DMS79 (cell line): ENCODE measurements around the gene EDIL3.

ENCODE experiments used
- DNase-seq: peaks from one replicate; lab custom pipeline; 2025; lab: John Stamatoyannopoulos, UW

Gene EDIL3

GRCh38 chr5:83964271-83964670, 420.4 kb downstream of the EDIL3 start:
- DNase-seq, result no peak

DNA sequence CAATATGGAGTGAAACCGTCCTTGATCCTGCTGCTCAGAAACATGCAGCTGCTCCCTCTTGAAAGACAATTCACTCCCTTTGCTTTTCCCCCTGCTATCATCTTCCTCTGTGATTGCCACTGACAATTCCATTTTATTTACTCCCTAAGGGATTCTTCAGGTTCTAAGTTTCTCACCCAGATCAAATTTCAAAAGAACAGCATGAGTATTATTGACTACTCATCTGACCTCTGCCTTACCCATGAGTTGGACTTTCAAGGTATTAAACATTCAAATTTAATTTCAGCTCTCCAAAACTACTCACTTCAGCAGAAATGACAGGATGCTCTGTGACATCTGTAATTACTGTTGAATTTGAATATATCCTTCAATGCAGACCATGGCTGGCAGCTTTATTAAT, 427.5 kb downstream of the EDIL3 start:
- no peak for DNase-seq

DNA sequence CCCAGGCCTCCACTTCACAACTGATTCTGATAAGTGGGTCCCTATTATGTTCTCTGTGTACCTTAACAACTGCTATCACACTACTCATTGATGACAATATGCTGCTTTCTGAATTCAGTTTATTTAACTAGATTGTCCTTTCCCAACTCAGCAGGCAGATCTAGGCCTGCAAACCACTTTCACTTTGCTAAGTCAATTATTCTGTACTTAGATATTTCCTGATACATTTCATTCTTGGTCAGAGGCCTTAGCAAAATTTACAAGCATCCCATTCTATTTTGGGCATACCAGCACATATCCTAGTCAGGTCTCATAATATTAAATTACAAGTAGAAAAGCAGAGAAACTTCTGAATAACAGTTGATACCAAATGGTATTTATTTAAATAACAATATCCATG, 428.3 kb downstream of the EDIL3 start:
- DNase-seq, result no peak

DNA sequence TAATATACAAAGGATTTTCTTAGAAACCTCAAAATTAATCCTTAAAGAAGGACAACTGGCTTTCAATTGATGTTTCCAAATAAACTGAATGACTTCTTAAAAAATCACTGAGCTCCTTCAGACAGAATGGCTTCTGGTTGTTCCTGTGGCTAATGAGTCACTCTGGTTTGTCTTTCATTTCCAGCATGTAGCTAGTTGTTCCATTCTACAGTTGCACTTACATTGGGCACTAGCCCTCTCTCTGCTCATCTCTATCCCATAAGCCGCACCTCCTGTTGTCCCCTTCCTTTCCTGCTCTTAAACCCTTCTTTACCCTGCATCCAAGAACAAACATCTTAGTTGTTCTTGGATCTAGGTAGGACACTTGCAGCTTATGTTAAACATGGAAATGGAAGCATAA, 428.8 kb downstream of the EDIL3 start:
- no peak for DNase-seq

GRCh38 chr5:83947763-83948162, 436.9 kb downstream of the EDIL3 start:
- no peak for DNase-seq

GRCh38 chr5:83946516-83946915, 438.2 kb downstream of the EDIL3 start:
- DNase-seq, result no peak

DNA sequence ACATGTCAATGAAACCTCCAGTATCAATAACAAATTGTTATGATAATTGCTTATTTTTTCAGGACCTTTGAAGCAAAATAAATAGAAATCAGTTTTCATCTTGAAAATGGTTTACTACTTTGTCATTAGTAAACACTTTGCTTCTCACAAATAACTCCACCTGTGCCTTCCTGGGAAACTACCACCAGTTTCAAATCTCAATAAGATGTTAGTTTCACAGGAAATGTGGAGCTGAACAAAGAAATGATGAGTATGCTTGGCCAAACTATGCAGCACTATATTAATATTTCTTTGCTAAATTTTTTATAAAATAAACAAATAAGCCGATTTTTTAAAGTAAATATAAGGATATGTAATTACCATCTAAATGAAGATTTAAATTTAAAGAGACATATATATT, 442.5 kb downstream of the EDIL3 start:
- DNase-seq, result no peak

- no peak for DNase-seq
Measured at GRCh38 chr5:83937837-83938236, 446.8 kb downstream of the EDIL3 start.

GRCh38 chr5:83931969-83932368, 452.7 kb downstream of the EDIL3 start:
- DNase-seq, result no peak

- no peak for DNase-seq
Measured at GRCh38 chr5:83927140-83927733, 457.4 kb downstream of the EDIL3 start.

DNA sequence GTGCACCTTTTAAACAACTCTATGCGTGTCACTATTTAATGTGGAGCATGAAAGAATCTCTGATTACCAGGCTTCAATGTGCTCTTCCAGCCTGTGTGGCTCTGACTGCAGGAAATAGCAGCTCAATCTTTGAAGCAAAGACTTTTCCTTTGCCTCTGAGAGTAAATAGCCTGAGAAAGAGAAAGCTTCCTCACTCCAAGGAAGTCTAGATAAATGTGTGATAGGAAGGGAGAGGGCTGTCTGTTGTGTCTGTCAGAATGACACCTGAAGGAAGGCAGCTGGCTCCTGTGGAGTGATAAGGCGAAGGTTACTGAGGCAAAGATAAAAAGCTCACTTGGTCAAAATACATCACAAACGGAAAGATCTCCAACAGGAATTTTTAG, 458.7 kb downstream of the EDIL3 start:
- DNase-seq, result no peak

DNA sequence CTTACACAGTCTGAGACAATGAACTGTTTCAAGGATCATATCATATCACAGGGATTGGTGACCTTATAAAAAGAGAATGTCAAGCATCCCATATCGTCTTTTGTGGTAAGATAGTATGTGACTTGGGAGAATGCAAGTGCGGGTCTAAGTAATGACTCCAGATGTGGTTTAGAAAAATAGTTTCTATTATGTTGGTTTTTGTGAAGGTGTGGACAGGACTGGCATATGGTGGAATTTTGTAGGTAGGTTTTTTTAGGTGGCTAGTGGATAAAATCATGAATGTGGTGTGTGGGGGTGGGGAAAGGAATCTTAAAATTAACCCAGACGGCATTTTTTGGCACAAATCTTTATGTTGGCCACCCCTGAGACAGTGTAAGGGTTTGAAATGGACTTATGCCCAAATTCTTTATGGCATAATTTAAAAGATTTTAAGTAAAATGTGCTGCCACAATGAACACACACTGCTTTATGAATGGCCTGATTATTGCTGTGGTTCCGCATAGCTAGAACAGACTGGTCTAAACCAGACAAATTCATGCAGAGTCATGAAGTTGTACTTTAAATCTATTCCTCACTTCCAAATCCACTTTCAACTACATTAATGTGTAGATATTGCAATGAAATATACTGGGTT, 459.2 kb downstream of the EDIL3 start:
- no peak for DNase-seq

- no peak for DNase-seq
Measured at GRCh38 chr5:83924891-83925290, 459.8 kb downstream of the EDIL3 start.

GRCh38 chr5:83924171-83924570, 460.5 kb downstream of the EDIL3 start:
- no peak for DNase-seq

DNA sequence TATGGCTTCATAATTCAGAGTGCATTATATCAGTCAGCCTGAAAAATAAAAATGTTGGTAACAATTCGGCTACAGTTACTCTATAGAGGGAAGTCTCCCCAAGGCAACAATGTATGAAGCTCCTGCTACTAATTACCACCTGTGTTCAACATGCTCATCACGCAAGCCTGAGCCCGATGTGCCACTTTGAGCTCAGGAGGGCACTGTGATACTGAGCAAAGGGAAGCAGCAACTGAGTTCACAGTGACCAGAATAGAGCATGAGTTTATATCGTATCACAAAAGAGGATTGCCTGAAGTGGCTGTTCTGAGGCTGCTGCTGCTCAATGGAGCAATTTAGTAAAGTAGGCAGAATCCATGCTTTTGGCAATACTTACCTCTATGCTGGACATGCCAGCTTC, 462.0 kb downstream of the EDIL3 start:
- no peak for DNase-seq

GRCh38 chr5:83921666-83922193, 462.9 kb downstream of the EDIL3 start:
- no peak for DNase-seq

GRCh38 chr5:83919071-83920041, 465.3 kb downstream of the EDIL3 start:
- no peak for DNase-seq

DNA sequence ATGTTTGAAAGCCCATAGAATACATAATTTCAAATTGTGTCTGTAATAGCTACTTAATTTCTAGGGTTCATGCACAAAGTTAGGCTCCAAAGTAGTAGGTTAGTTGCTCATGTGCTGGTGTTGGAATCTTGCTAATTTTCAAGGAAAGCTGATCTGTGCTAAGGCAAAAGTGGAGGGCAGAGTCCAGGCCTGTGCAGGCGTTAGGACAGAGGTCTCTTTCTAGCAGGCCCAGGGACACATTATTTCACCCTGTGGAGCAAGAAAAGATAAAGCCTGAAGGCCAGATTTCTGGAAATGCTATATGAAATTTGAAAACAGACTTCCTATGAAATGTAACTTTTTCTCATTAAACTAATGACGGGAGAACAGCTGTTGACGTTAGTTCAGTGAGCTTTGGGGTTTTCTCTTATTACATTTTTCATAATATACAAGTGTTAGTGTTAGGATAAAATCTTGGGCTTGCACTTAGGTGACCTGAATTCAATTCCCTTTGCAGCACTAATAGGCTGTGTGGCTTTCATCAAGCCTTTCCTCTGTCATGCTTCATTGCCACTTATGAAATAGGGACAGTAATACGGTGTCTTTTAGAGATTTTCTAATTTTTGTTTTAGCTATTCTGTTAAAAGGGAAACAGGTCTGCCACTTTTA, 467.3 kb downstream of the EDIL3 start:
- no peak for DNase-seq

GRCh38 chr5:83914662-83915418, 469.8 kb downstream of the EDIL3 start:
- DNase-seq, result no peak

GRCh38 chr5:83914199-83914598, 470.5 kb downstream of the EDIL3 start:
- DNase-seq, result no peak

DNA sequence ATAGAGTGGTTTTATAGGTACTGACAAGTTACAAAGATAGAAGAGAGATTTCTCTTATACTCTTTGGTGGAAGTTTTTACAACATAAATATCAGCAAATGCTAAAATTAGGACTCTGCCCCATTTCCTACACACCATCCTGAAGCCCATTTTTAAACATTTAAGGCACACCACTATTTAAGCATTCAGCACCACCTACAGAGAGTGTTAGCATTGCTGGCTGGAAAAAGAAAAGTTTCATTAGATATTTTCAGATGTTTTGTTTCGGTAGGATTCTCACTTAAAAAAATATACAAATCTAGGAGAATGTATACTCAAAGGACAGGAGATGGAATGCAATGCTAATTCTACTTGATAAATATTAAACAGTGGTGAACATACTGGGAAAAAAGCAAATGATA, 471.1 kb downstream of the EDIL3 start:
- no peak for DNase-seq
